A204.1 (cell line): ENCODE data around the gene CPNE8.
"Not testable (repeated sequence)": the region's sequence is repeated elsewhere in the genome, so short reads cannot be mapped to it uniquely, and the experiment has no call there.

Experiments
- FAIRE-seq: peaks from 2 replicates; lab custom pipeline; 2012; peaks lifted over from hg19 to GRCh38; lab: Jason Lieb, UNC

Gene CPNE8

GRCh38 chr12:38823738-38824137, 81.7 kb downstream of the CPNE8 start:
- FAIRE-seq: no peak

- FAIRE-seq: no peak
Observed at GRCh38 chr12:38823314-38823713, 82.1 kb downstream of the CPNE8 start.

- FAIRE-seq: no peak
Observed at GRCh38 chr12:38817942-38818341, 87.4 kb downstream of the CPNE8 start.

GRCh38 chr12:38813923-38814322, 91.5 kb downstream of the CPNE8 start:
- no peak for FAIRE-seq

- no peak for FAIRE-seq
Observed at GRCh38 chr12:38811814-38812356, 93.5 kb downstream of the CPNE8 start.

- no peak for FAIRE-seq
Observed at GRCh38 chr12:38809832-38810231, 95.6 kb downstream of the CPNE8 start.

GRCh38 chr12:38788106-38788505, 117.3 kb downstream of the CPNE8 start:
- no peak for FAIRE-seq

- FAIRE-seq: no peak
Observed at GRCh38 chr12:38785381-38785780, 120.0 kb downstream of the CPNE8 start.

GRCh38 chr12:38783304-38783703, 122.1 kb downstream of the CPNE8 start:
- no peak for FAIRE-seq

- FAIRE-seq: no peak
Observed at GRCh38 chr12:38782359-38782758, 123.0 kb downstream of the CPNE8 start.

GRCh38 chr12:38776647-38777046, 128.7 kb downstream of the CPNE8 start:
- FAIRE-seq: no peak

GRCh38 chr12:38775457-38775856, 129.9 kb downstream of the CPNE8 start:
- no peak for FAIRE-seq

- no peak for FAIRE-seq
Observed at GRCh38 chr12:38772437-38772836, 133.0 kb downstream of the CPNE8 start.

GRCh38 chr12:38771871-38772270, 133.5 kb downstream of the CPNE8 start:
- no peak for FAIRE-seq

GRCh38 chr12:38761636-38762342, 143.6 kb downstream of the CPNE8 start:
- FAIRE-seq: no peak

GRCh38 chr12:38761111-38761510, 144.3 kb downstream of the CPNE8 start:
- FAIRE-seq: no peak

GRCh38 chr12:38759621-38760020, 145.8 kb downstream of the CPNE8 start:
- no peak for FAIRE-seq

GRCh38 chr12:38746744-38747143, 158.6 kb downstream of the CPNE8 start:
- FAIRE-seq: no peak

- no peak for FAIRE-seq
Observed at GRCh38 chr12:38745601-38746000, 159.8 kb downstream of the CPNE8 start.

GRCh38 chr12:38744041-38744440, 161.3 kb downstream of the CPNE8 start:
- FAIRE-seq: no peak

- FAIRE-seq: not testable (repeated sequence)
Observed at GRCh38 chr12:38742496-38742895, 162.9 kb downstream of the CPNE8 start.

- FAIRE-seq: no peak
Observed at GRCh38 chr12:38736821-38737220, 168.6 kb downstream of the CPNE8 start.

GRCh38 chr12:38732761-38733160, 172.6 kb downstream of the CPNE8 start:
- no peak for FAIRE-seq

- no peak for FAIRE-seq
Observed at GRCh38 chr12:38728894-38729293, 176.5 kb downstream of the CPNE8 start.
